B cell (primary cell): ENCODE data around the gene TMEM53. TPM values are rescaled to one million over a fixed set of nuclear protein-coding genes. Genes with fewer than 3 reads are reported as not detected.

Source experiments
- ATAC-seq: fragments of 200-7000 bp; cut with Tn5 transposase; one replicate; pipeline ENCODE4 v1.10.0; 2021; ENCODE audit warnings: low read depth, mild to moderate bottlenecking, moderate number of reproducible peaks, moderate library complexity
- CTCF ChIA-PET: fragments of 350-600 bp; sonication (Branson Sonifier 250); formaldehyde crosslinking; loops from one replicate; lab custom pipeline; 2021; ENCODE audit warnings: antibody characterized with exemption, inconsistent platforms; lab: Charles Lee
- POLR2A ChIA-PET: fragments of 350-600 bp; sonication (Branson Sonifier 250); formaldehyde crosslinking; loops from one replicate; lab custom pipeline; 2021; ENCODE audit warnings: antibody characterized with exemption; lab: Charles Lee
- DNase-seq: peaks from one replicate; pipeline ENCODE4 v3.0.0; 2013
- H2AFZ ChIP-seq: 2 replicates; pipeline ENCODE4 v1.6.1; 2012; ENCODE audit warnings: mild to moderate bottlenecking, low read depth, low read length; ENCODE audit not compliant: insufficient read depth, poor library complexity, severe bottlenecking
- H3K27ac ChIP-seq, 2 donors: 1 replicate in 1 of 2; 2 replicates in 1 of 2; pipeline ENCODE4 v1.5.1; 2012 to 2013; ENCODE audit warnings: low read length in 2 of 2, mild to moderate bottlenecking in 2 of 2, moderate library complexity in 1 of 2
- H3K27me3 ChIP-seq, 4 experiments: fragments of 200-600 bp in 1 of 4; sonication (generic) in 1 of 4; replicated peaks in 1 of 4; 1 replicate in 2 of 4; 2 replicates in 2 of 4; pipeline versions ENCODE4 v1.6.1 to v1.7.0; 2013 to 2016; ENCODE audit warnings: low read length in 3 of 4, mild to moderate bottlenecking in 2 of 4, mixed read lengths in 1 of 4, moderate library complexity in 1 of 4; ENCODE audit not compliant: insufficient read depth in 4 of 4, control insufficient read depth in 3 of 4; ENCODE audit errors: control extremely low read depth in 1 of 4
- H3K36me3 ChIP-seq, 2 experiments: replicated peaks in 1 of 2; 1 replicate in 1 of 2; 2 replicates in 1 of 2; pipeline versions ENCODE4 v1.6.1 to v1.7.1; 2013; ENCODE audit warnings: low read length in 1 of 2; ENCODE audit not compliant: insufficient read depth in 2 of 2, control insufficient read depth in 1 of 2; ENCODE audit errors: control extremely low read depth in 1 of 2, extremely low read depth in 1 of 2
- H3K4me1 ChIP-seq, 2 donors: fragments of 200-600 bp in 1 of 2; sonication (generic) in 1 of 2; 1 replicate in 1 of 2; 2 replicates in 1 of 2; pipeline versions ENCODE4 v1.5.1 to v1.6.1; 2013 to 2017; ENCODE audit warnings: low read length in 2 of 2; ENCODE audit not compliant: control insufficient read depth in 2 of 2, insufficient read depth in 2 of 2
- H3K4me2 ChIP-seq: replicated peaks from 2 replicates; pipeline ENCODE3; 2012; ENCODE audit warnings: mild to moderate bottlenecking, low read depth, low read length; ENCODE audit not compliant: poor library complexity, severe bottlenecking
- H3K4me3 ChIP-seq, 5 experiments: fragments of 200-600 bp in 1 of 5; sonication (generic) in 1 of 5; 1 replicate in 3 of 5; 2 replicates in 2 of 5; pipeline versions ENCODE4 v1.5.1 to v1.7.0; 2011 to 2016; ENCODE audit warnings: low read length in 4 of 5, mild to moderate bottlenecking in 4 of 5, low read depth in 2 of 5, control low read depth in 1 of 5, moderate library complexity in 1 of 5; ENCODE audit not compliant: insufficient read depth in 1 of 5; ENCODE audit errors: control extremely low read depth in 1 of 5, extremely low read depth in 1 of 5
- H3K79me2 ChIP-seq: fragments of 200-600 bp; sonication (generic); one replicate; pipeline ENCODE4 v1.6.0; 2016; ENCODE audit warnings: low read length; ENCODE audit not compliant: control insufficient read depth, insufficient read depth
- H3K9ac ChIP-seq: fragments of 200-600 bp; sonication (generic); 2 replicates; pipeline ENCODE4 v1.6.1; 2017; ENCODE audit warnings: mild to moderate bottlenecking, low read length, moderate library complexity
- H3K9me3 ChIP-seq, 3 donors: one replicate each; pipeline versions ENCODE4 v1.6.1 to v1.7.1; 2013; ENCODE audit warnings: low read length in 2 of 3; ENCODE audit not compliant: control insufficient read depth in 2 of 3, insufficient read depth in 1 of 3; ENCODE audit errors: control extremely low read depth in 1 of 3
- H4K20me1 ChIP-seq: 2 replicates; pipeline ENCODE4 v1.6.0; 2012; ENCODE audit warnings: mild to moderate bottlenecking, low read length; ENCODE audit not compliant: insufficient read depth, control insufficient read depth, poor library complexity, severe bottlenecking
- H3K27ac Mint-ChIP-seq: one replicate; pipeline ENCODE4 v1.8.0; 2021; ENCODE audit warnings: mixed read lengths
- H3K27me3 Mint-ChIP-seq: one replicate; pipeline ENCODE4 v1.8.0; 2021; ENCODE audit warnings: mixed read lengths
- H3K4me1 Mint-ChIP-seq: one replicate; pipeline ENCODE4 v1.8.0; 2021; ENCODE audit warnings: mixed read lengths
- H3K4me3 Mint-ChIP-seq: one replicate; pipeline ENCODE4 v1.8.0; 2021; ENCODE audit warnings: mixed read lengths
- H3K9me3 Mint-ChIP-seq: one replicate; pipeline ENCODE4 v1.8.0; 2022; ENCODE audit warnings: mixed read lengths; ENCODE audit not compliant: insufficient read depth
- CTCF ChIP-seq: fragments of 200-600 bp; IDR thresholded peaks from one replicate; pipeline ENCODE4 v1.8.0; 2022; ENCODE audit warnings: antibody characterized with exemption, mild to moderate bottlenecking
- EZH2 ChIP-seq: IDR thresholded peaks from 2 replicates; pipeline ENCODE4 v1.6.1; 2012; ENCODE audit warnings: borderline replicate concordance, low read depth, mild to moderate bottlenecking, moderate library complexity, low read length; ENCODE audit not compliant: insufficient read depth, poor library complexity, severe bottlenecking
- WGBS: methylation state at CpG from one replicate; pipeline ENCODE4 v1.1.5; 2013; ENCODE audit warnings: missing lambda C conversion rate; ENCODE audit not compliant: insufficient coverage; 5-methylcytosine and 5-hydroxymethylcytosine counted together
- intact Hi-C: fragments of 100-400 bp; cut with micrococcal nuclease; formaldehyde crosslinking; loops from one replicate; pipeline ENCODE4 v1.10.0; 2022
- polyA plus RNA-seq: library from polyadenylated mRNA; depleted of rRNA; stranded (reverse); fragments of >200 nt; gene quantifications from 2 replicates; pipeline ENCODE4 v1.2.3, GENCODE V29; 2012
- total RNA-seq, 2 donors: library from RNA; stranded (reverse); fragments of 120-200 nt in 1 of 2; gene quantifications; 1 replicate in 1 of 2; 2 replicates in 1 of 2; pipeline versions ENCODE4 v1.2.3 to v1.2.4, GENCODE V29; 2013 to 2022

Gene TMEM53
- total and polyA plus RNA-seq, 2 donors (not counting 1 experiment from before 2014, with no cell fraction given): 6.5 to 6.8 TPM

DNA sequence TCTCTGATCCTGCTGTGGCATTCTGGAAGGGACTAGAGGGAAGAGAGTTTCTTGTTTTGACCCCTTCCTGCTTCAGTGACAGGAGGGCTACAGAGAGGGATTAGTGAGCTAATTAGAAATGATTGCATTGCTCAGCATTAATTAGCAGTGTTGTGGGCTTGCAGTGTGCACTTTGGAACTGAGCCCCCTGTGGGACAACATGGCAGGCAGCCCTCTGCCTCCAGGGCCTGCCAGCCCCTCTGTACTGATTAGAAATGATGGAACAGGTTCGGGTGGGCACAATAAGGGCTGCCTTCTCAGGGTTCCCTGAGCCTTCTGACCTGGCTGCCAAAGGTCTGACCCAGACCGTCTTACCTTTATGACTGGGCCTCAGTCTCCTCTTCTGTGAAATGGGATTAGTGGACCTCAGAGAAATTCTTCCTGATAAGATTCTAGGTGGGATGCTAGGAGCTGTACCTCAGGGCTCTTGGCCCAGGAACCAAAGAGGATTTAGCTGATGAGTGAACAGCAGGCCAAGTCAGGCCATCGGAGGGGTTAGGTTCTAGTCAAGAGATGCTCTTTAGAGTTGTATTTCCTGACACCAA lies 39.6 kb downstream of the TMEM53 start:
- ATAC-seq (no peak), DNase-seq (no peak)
- H3K4me1 Mint-ChIP-seq: peaks cover 46% of the 10 kb centered on the region
- peaks cover 54% of the 10 kb centered on the region for H4K20me1 ChIP-seq
- H3K27ac Mint-ChIP-seq: no peak overlapping the region
- ChIA-PET POLR2A (no interaction called here), CTCF (interaction anchor here (4.1 kb wide), 1 partner anchor 17 kb away, joined by 39 read pairs; no protein-coding TSS in a partner anchor)
- H3K27ac ChIP-seq: peak overlapping the region in 1 of 2 donors; percentile 14
- peak overlapping the region; percentile 42 for H3K4me3 Mint-ChIP-seq
- no peak overlapping the region for H3K4me3 ChIP-seq
- peaks cover 18 to 23% of the 10 kb centered on the region in 2 donors for H3K4me1 ChIP-seq
- no peak overlapping the region for H3K9ac ChIP-seq
- H3K79me2 ChIP-seq: peaks cover 14% of the 10 kb centered on the region
- no peaks in the 10 kb centered on the region for H3K27me3 ChIP-seq
- H2AFZ ChIP-seq: no peak overlapping the region
- no peaks in the 10 kb centered on the region for H3K27me3 Mint-ChIP-seq
- TF ChIP-seq CTCF (no peak), EZH2 (no peak)
- no peaks in the 10 kb centered on the region for H3K9me3 Mint-ChIP-seq
- intact Hi-C loops: loop anchor here (5.0 kb wide), 2 partner anchors 378 to 1053 kb away; partner anchors contain the start of genes GPBP1L1, HECTD3, TMEM69 and UROD
- H3K9me3 ChIP-seq: peaks cover 0 to 4% (median 0%) of the 10 kb centered on the region in 3 donors
- peaks cover 6 to 72% of the 10 kb centered on the region in 2 experiments for H3K36me3 ChIP-seq
- no peak overlapping the region for H3K4me2 ChIP-seq
- 97% methylated on average over 3 of the region's 3 CpGs for WGBS

DNA sequence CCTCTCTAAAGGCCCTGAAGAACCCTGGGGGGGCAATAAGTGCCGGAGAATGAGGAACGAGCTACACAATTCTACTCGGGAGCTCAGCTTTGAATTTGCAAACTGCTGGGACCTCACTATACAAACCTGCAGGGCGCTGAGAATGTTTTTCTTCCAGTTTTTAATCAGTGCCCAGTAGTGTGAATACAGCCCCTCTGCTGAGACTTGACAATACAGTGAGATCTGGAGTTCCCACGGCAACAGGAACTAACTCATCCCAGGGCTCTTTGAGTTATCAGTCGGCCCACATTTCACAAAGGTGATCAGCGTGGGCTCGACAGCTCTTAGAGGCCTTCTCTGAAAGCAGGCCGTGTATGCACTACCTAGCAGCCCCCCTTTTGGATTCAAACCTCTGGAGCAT lies 41.7 kb downstream of the TMEM53 start:
- WGBS: 60% methylated on average over 7 of the region's 9 CpGs
- peaks cover 4 to 51% of the 10 kb centered on the region in 2 experiments for H3K36me3 ChIP-seq
- H3K4me2 ChIP-seq: peak overlapping the region; percentile 82
- intact Hi-C loops: loop anchor here (1.0 to 5.0 kb wide), 3 partner anchors 21 to 1055 kb away; partner anchors contain the start of genes GPBP1L1, HECTD3, TMEM69 and UROD
- no peaks in the 10 kb centered on the region for H3K27me3 ChIP-seq
- DNase-seq (no peak), ATAC-seq (peak; percentile 2)
- ChIA-PET POLR2A (interaction anchor here (1.5 to 2.0 kb wide), 5 partner anchors 10 to 671 kb away, joined by 5 to 16 read pairs (median 8); partner anchors contain the start of genes ARMH1, HECTD3 and TMEM53), CTCF (interaction anchor here (1.2 to 4.1 kb wide), 5 partner anchors 15 to 143 kb away, joined by 3 to 39 read pairs (median 5); partner anchors contain the start of genes ARMH1, RPS8 and TMEM53)
- Mint-ChIP-seq H3K27me3 (no peaks in the 10 kb centered on the region), H3K4me1 (peaks cover 46% of the 10 kb centered on the region), H3K9me3 (no peaks in the 10 kb centered on the region), H3K27ac (peak overlapping the region; percentile 99), H3K4me3 (peak overlapping the region; percentile 93)
- H4K20me1 ChIP-seq: peaks cover 38% of the 10 kb centered on the region
- peak overlapping the region; percentile 64 to 91 for H3K27ac ChIP-seq
- H3K79me2 ChIP-seq: peaks cover 14% of the 10 kb centered on the region
- no peak for TF ChIP-seq EZH2
- no peak for TF ChIP-seq CTCF
- H3K9me3 ChIP-seq: peaks cover 0 to 4% (median 0%) of the 10 kb centered on the region in 3 donors
- peak overlapping the region; percentile 31 to 76 (median 69) for H3K4me3 ChIP-seq
- peak overlapping the region; percentile 74 for H3K9ac ChIP-seq
- peaks cover 18 to 23% of the 10 kb centered on the region in 2 donors for H3K4me1 ChIP-seq
- H2AFZ ChIP-seq: peak overlapping the region; percentile 97
